A549 (cell line): ENCODE data around the gene TAT. TPM values are rescaled to one million over a fixed set of nuclear protein-coding genes. Genes with fewer than 3 reads are reported as not detected.
"Not testable (repeated sequence)": the region's sequence is repeated elsewhere in the genome, so short reads cannot be mapped to it uniquely, and the experiment has no call there.

Source experiments
- ATAC-seq, 2 experiments: fragments of 200-7000 bp in 1 of 2; fragments of >200 bp in 1 of 2; cut with Nextera tagmentation in 1 of 2; cut with Tn5 transposase in 1 of 2; 3 replicates each; pipeline versions ENCODE4 v1.8.0 to v1.9.1; 2018 to 2020; ENCODE audit warnings: mild to moderate bottlenecking in 1 of 2, moderate library complexity in 1 of 2
- CTCF ChIA-PET: fragments of 300-600 bp; sonication (Branson Sonifier 250); formaldehyde crosslinking; extraction: SDS; loops from one replicate; lab custom pipeline; 2021; ENCODE audit warnings: antibody characterized with exemption, inconsistent platforms; lab: Yijun Ruan, JAX
- POLR2A ChIA-PET: fragments of 350-600 bp; formaldehyde crosslinking; extraction: SDS; loops from one replicate; lab custom pipeline; 2021; ENCODE audit warnings: antibody characterized with exemption, inconsistent platforms; lab: Yijun Ruan, JAX
- DNase-seq, 2 experiments: peaks; one replicate each; pipeline versions ENCODE4 v3.0.0 to v3.0.0-alpha.2; 2011 to 2016; ENCODE audit warnings: low read depth in 1 of 2, low spot score in 1 of 2
- FAIRE-seq: peaks from 2 replicates; lab custom pipeline; 2011; peaks lifted over from hg19 to GRCh38; lab: Jason Lieb, UNC
- H3K27ac ChIP-seq, 2 experiments: fragments of >200 bp; sonication (Bioruptor Twin); formaldehyde crosslinking; 3 replicates each; pipeline ENCODE4 v1.5.1; 2016 to 2017
- H3K4me1 ChIP-seq: fragments of >200 bp; sonication (Bioruptor Twin); formaldehyde crosslinking; 3 replicates; pipeline ENCODE4 v1.6.1; 2016
- H3K4me2 ChIP-seq: fragments of >200 bp; sonication (Bioruptor Twin); formaldehyde crosslinking; 3 replicates; pipeline ENCODE4 v1.6.1; 2016
- H3K4me3 ChIP-seq: fragments of >200 bp; sonication (Bioruptor Twin); formaldehyde crosslinking; 3 replicates; pipeline ENCODE4 v1.5.1; 2016
- H3K9me3 ChIP-seq: fragments of >200 bp; sonication (Bioruptor Twin); formaldehyde crosslinking; 3 replicates; pipeline ENCODE4 v1.6.1; 2016
- CBX8 ChIP-seq: fragments of 200-600 bp; sonication (generic); IDR thresholded peaks from 2 replicates; pipeline ENCODE4 v1.6.1; 2016
- ESRRA ChIP-seq: fragments of 150-350 bp; IDR thresholded peaks from 2 replicates; pipeline ENCODE4 v1.6.1; 2014; ENCODE audit warnings: mild to moderate bottlenecking, low read length, borderline replicate concordance
- FOSL2 ChIP-seq, 2 experiments: fragments of 450-650 bp in 1 of 2; fragments of >200 bp in 1 of 2; sonication (Bioruptor Twin) in 1 of 2; formaldehyde crosslinking; IDR thresholded peaks; 2 replicates each; pipeline versions ENCODE4 v1.5.0 to v1.6.1; 2016 to 2020; ENCODE audit warnings: mild to moderate bottlenecking in 1 of 2, moderate library complexity in 1 of 2
- HEYL ChIP-seq: fragments of 250-450 bp; sonication (Bioruptor Pico); IDR thresholded peaks from 2 replicates; pipeline ENCODE4 v1.8.0; 2021; ENCODE audit warnings: mild to moderate bottlenecking, moderate library complexity
- HOXB5 ChIP-seq: fragments of 250-450 bp; sonication (Bioruptor Pico); IDR thresholded peaks from 2 replicates; pipeline ENCODE4 v1.5.0; 2020; ENCODE audit warnings: mild to moderate bottlenecking, moderate library complexity
- MAFK ChIP-seq: fragments of 450-650 bp; IDR thresholded peaks from 2 replicates; pipeline ENCODE4 v1.6.1; 2014; ENCODE audit not compliant: partially characterized antibody
- NFE2L2 ChIP-seq: fragments of 150-350 bp; conservative IDR thresholded peaks from 2 replicates; pipeline ENCODE4 v1.6.1; 2014; ENCODE audit warnings: low read length
- NR3C1 ChIP-seq: fragments of >200 bp; sonication (Bioruptor Twin); formaldehyde crosslinking; IDR thresholded peaks from 3 replicates; pipeline ENCODE4 v1.6.1; 2017
- RARB ChIP-seq: fragments of 250-450 bp; sonication (Bioruptor Pico); IDR thresholded peaks from 2 replicates; pipeline ENCODE4 v1.8.0; 2021; ENCODE audit warnings: mild to moderate bottlenecking, moderate library complexity
- RNF2 ChIP-seq: fragments of 200-600 bp; sonication (generic); IDR thresholded peaks from 2 replicates; pipeline ENCODE4 v1.6.1; 2016; ENCODE audit warnings: low read depth, mild to moderate bottlenecking, antibody characterized with exemption, moderate library complexity, borderline replicate concordance
- SMC3 ChIP-seq: fragments of >200 bp; sonication (Bioruptor Twin); formaldehyde crosslinking; IDR thresholded peaks from 3 replicates; pipeline ENCODE4 v1.6.1; 2018; ENCODE audit warnings: inconsistent platforms
- ZC3H11A ChIP-seq: fragments of 450-650 bp; IDR thresholded peaks from 2 replicates; pipeline ENCODE4 v1.6.1; 2014; ENCODE audit warnings: antibody characterized with exemption, mild to moderate bottlenecking
- ZFP36 ChIP-seq: fragments of 450-650 bp; IDR thresholded peaks from 2 replicates; pipeline ENCODE4 v1.6.1; 2014; ENCODE audit warnings: borderline replicate concordance; ENCODE audit not compliant: partially characterized antibody
- WGBS: methylation state at CpG from one replicate; pipeline ENCODE4 v1.1.6; 2017; ENCODE audit errors: missing lambda C conversion rate; 5-methylcytosine and 5-hydroxymethylcytosine counted together
- polyA plus RNA-seq, 4 experiments: library from polyadenylated mRNA; depleted of rRNA in 3 of 4; stranded (reverse); fragments of >200 nt; fragmentation: RNase III in 1 of 4; extraction: RNeasy Plus Mini Kit Qiagen cat#74134 plus additional on column Dnase treatment in 1 of 4; gene quantifications; 2 replicates in 3 of 4; 3 replicates in 1 of 4; pipeline ENCODE4 v1.2.3, GENCODE V29; 2011 to 2017
- TF ChIP-seq, protein P1 (sequence below): fragments of >200 bp; sonication (Bioruptor Twin); formaldehyde crosslinking; IDR thresholded peaks from 3 replicates; pipeline ENCODE4 v1.5.1; 2016
- TF ChIP-seq, protein P2 (sequence below): fragments of 250-450 bp; sonication (Bioruptor Pico); IDR thresholded peaks from 2 replicates; pipeline ENCODE4 v1.5.0; 2020; ENCODE audit warnings: low read depth, mild to moderate bottlenecking, moderate library complexity
- TF ChIP-seq, protein P3 (sequence below): IDR thresholded peaks from 2 replicates; pipeline ENCODE4 v1.6.1; 2012
- TF ChIP-seq, protein P4 (sequence below): fragments of 200-600 bp; sonication (generic); IDR thresholded peaks from 2 replicates; pipeline ENCODE4 v1.6.1; 2016; ENCODE audit warnings: antibody characterized with exemption, mild to moderate bottlenecking, moderate library complexity

The TAT gene
- polyA plus RNA-seq, 2 of the 4 experiments (the other 2 are of a cell fraction), result 0.06 to 0.30 TPM

DNA sequence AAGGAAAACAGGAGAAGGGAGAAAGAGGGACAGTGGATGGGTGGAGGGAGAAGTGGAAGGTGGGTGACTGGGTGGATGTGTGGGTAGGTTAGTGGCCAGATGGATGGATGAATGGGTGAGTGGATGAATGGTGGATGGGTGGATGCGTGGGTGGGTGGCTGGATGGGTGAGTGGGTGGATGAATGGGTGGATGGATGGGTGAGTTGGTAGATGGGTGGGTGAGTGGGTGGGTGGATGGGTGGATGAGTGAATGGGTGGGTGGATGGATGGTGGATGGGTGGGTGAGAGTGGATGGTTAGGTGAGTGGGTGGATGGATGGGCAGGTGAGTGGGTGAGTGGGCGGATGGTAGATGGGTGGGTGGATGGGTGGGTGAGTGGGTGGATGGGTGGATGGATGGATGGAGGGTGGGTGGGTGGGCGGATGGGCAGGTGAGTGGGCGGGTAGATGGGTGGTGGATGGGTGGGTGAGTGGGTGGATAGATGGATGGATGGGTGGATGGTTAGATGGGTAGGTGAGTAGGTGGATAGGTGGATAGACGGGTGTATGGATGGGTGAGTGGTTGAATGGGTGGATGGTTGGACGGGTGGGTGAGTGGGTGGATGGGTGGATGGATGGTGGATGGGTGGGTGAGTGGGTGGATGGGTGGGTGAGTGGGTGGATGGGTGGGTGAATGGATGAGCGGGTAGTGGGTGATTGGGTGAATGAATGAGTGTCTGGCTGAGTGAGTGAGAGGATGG is 48.4 kb upstream of the TAT start (continued):
- TF ChIP-seq RARB (CRISPR knock-in tag), result no peak
- no peak for TF ChIP-seq NFE2L2
- TF ChIP-seq FOSL2 (IDR thresholded peaks at IDR 0.05), result no peak
- no peak for TF ChIP-seq FOSL2 (CRISPR knock-in tag; IDR thresholded peaks at IDR 0.05)
- TF ChIP-seq HOXB5 (CRISPR knock-in tag), result no peak
- no peak for TF ChIP-seq MAFK
- TF ChIP-seq, protein P1, sequence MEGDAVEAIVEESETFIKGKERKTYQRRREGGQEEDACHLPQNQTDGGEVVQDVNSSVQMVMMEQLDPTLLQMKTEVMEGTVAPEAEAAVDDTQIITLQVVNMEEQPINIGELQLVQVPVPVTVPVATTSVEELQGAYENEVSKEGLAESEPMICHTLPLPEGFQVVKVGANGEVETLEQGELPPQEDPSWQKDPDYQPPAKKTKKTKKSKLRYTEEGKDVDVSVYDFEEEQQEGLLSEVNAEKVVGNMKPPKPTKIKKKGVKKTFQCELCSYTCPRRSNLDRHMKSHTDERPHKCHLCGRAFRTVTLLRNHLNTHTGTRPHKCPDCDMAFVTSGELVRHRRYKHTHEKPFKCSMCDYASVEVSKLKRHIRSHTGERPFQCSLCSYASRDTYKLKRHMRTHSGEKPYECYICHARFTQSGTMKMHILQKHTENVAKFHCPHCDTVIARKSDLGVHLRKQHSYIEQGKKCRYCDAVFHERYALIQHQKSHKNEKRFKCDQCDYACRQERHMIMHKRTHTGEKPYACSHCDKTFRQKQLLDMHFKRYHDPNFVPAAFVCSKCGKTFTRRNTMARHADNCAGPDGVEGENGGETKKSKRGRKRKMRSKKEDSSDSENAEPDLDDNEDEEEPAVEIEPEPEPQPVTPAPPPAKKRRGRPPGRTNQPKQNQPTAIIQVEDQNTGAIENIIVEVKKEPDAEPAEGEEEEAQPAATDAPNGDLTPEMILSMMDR, result no peak

DNA sequence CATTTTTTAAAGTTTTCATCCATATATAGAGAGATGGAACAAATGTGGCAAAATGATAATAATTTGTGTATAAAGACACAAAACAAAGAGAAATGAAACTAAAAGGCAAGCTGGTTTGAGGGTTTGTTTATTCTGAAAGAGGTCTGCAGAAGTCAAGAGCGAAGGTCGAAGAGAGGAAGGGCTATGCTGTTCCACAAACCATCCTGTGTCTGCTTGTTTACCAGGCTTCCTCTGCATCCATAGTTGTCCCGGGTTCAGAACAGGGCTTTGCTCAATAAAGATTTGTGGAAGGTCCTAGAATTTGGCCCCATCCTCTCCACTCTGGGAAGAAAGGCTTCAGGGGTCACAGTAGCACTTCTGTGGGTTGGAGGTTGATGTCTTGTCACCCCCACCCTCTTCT is 46.7 kb upstream of the TAT start:
- CTCF ChIA-PET, result interaction anchor here (1.0 to 2.0 kb wide), 2 partner anchors 13 to 124 kb away, joined by 3 to 12 read pairs; no protein-coding TSS in a partner anchor
- Histone ChIP-seq H3K9me3 (no peaks in the 10 kb centered on the region), H3K4me3 (no peak overlapping the region), H3K4me2 (no peak overlapping the region), H3K4me1 (peaks cover 3% of the 10 kb centered on the region; the same call in 1 of the 3 replicates), H3K27ac (no peak overlapping the region)
- POLR2A ChIA-PET, result no interaction called here
- TF ChIP-seq ZC3H11A, result no peak
- no peak for DNase-seq
- ATAC-seq, result no peak
- WGBS, result 51% methylated on average over 3 of the region's 3 CpGs
- no peak for FAIRE-seq

DNA sequence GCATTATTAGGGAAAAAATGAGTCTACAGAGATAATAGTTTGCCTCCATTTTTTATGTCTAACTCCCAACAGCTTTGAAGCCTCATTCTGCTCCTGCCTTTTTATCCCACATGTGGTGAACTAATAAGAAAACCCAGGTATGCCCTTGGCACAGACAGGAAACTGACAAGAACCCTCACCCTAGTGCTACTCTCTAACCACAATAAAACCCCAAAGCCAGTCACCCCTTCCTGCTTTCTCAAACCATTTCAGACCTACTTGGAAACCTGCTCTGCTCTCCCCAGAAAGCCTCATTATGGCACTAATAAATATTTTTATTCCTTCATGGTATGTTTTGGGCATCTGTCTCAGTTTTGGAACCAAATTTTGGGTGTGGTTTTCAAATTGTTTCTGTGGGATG is 45.2 kb upstream of the TAT start:
- Histone ChIP-seq H3K27ac (no peak overlapping the region), H3K4me1 (peaks cover 3% of the 10 kb centered on the region; the same call in 1 of the 3 replicates), H3K4me3 (no peak overlapping the region), H3K4me2 (no peak overlapping the region), H3K9me3 (no peaks in the 10 kb centered on the region)
- ATAC-seq (no peak), FAIRE-seq (no peak), DNase-seq (no peak)
- CTCF ChIA-PET, result interaction anchor here (1.0 to 2.9 kb wide), 3 partner anchors 11 to 18 kb away, joined by 3 to 8 read pairs (median 4); no protein-coding TSS in a partner anchor
- TF ChIP-seq, protein P2, sequence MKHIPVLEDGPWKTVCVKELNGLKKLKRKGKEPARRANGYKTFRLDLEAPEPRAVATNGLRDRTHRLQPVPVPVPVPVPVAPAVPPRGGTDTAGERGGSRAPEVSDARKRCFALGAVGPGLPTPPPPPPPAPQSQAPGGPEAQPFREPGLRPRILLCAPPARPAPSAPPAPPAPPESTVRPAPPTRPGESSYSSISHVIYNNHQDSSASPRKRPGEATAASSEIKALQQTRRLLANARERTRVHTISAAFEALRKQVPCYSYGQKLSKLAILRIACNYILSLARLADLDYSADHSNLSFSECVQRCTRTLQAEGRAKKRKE, result no peak
- POLR2A ChIA-PET, result no interaction called here

DNA sequence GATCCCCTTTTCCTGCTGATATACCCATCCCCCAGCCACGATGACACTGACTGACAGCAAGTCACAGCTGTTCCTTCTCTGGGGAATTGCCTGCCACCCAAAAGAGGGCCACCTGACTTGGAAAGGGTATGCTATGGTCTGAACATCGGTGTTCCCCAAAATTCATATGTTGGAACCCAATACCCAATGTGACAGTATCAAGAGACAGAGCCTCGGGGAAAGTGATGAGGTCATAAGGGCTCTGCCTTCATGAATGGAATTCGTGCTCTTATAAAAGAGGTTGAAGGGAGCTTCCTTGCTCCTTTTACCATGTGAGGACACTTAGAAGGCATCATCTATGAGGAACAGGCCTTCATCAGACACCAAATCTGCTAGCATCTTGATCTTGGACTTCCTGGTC is 41.5 kb upstream of the TAT start:
- ATAC-seq (no peak), FAIRE-seq (no peak), DNase-seq (no peak)
- ChIA-PET POLR2A (no interaction called here), CTCF (interaction anchor here (1.1 to 4.1 kb wide), 5 partner anchors 7 to 119 kb away, joined by 3 to 23 read pairs (median 9); no protein-coding TSS in a partner anchor)
- H3K4me2 ChIP-seq, result no peak overlapping the region
- no peaks in the 10 kb centered on the region for H3K4me1 ChIP-seq
- TF ChIP-seq, protein P3, sequence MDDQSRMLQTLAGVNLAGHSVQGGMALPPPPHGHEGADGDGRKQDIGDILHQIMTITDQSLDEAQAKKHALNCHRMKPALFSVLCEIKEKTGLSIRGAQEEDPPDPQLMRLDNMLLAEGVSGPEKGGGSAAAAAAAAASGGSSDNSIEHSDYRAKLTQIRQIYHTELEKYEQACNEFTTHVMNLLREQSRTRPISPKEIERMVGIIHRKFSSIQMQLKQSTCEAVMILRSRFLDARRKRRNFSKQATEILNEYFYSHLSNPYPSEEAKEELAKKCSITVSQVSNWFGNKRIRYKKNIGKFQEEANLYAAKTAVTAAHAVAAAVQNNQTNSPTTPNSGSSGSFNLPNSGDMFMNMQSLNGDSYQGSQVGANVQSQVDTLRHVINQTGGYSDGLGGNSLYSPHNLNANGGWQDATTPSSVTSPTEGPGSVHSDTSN, result no peak
- TF ChIP-seq, protein P4, sequence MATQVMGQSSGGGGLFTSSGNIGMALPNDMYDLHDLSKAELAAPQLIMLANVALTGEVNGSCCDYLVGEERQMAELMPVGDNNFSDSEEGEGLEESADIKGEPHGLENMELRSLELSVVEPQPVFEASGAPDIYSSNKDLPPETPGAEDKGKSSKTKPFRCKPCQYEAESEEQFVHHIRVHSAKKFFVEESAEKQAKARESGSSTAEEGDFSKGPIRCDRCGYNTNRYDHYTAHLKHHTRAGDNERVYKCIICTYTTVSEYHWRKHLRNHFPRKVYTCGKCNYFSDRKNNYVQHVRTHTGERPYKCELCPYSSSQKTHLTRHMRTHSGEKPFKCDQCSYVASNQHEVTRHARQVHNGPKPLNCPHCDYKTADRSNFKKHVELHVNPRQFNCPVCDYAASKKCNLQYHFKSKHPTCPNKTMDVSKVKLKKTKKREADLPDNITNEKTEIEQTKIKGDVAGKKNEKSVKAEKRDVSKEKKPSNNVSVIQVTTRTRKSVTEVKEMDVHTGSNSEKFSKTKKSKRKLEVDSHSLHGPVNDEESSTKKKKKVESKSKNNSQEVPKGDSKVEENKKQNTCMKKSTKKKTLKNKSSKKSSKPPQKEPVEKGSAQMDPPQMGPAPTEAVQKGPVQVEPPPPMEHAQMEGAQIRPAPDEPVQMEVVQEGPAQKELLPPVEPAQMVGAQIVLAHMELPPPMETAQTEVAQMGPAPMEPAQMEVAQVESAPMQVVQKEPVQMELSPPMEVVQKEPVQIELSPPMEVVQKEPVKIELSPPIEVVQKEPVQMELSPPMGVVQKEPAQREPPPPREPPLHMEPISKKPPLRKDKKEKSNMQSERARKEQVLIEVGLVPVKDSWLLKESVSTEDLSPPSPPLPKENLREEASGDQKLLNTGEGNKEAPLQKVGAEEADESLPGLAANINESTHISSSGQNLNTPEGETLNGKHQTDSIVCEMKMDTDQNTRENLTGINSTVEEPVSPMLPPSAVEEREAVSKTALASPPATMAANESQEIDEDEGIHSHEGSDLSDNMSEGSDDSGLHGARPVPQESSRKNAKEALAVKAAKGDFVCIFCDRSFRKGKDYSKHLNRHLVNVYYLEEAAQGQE, result no peak
- TF ChIP-seq ESRRA (no peak), CBX8 (no peak), NR3C1 (no peak), ZFP36 (no peak), SMC3 (no peak), RNF2 (no peak), HEYL (CRISPR knock-in tag) (no peak)
- no peak overlapping the region for H3K27ac ChIP-seq
- WGBS, result 18% methylated on average over 4 of the region's 4 CpGs
- H3K9me3 ChIP-seq, result no peaks in the 10 kb centered on the region
- H3K4me3 ChIP-seq, result no peak overlapping the region

DNA sequence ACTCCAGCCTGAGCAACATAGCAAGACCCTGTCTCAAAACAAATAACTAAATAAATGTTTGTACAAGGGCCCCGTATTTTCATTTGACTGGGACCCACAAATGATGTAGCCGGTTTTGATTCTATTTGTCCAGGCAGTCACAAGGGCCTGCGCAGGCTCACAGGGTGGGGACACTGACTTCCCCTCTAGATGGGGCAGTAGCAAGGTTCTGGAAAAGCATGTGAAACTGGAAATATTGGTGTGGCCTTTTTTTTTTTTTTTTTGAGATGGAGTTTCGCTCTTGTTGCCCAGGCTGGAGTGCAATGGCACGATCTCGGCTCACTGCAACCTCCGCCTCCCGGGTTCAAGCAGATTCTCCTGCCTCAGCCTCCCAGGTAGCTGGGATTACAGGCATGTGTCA is 38.1 kb upstream of the TAT start:
- ATAC-seq, H3K9me3 ChIP-seq, H3K4me3 ChIP-seq, H3K4me1 ChIP-seq, DNase-seq, FAIRE-seq, POLR2A ChIA-PET, H3K4me2 ChIP-seq, H3K27ac ChIP-seq: not testable (repeated sequence)
- WGBS, result 64% methylated on average over 8 of the region's 8 CpGs
- CTCF ChIA-PET, result interaction anchor here (0.7 to 2.6 kb wide), 6 partner anchors 50 to 1355 kb away, joined by 3 to 13 read pairs (median 4); no protein-coding TSS in a partner anchor
